Measurements from ENCODE around the gene GNG8.

GRCh38 chr19:46654621-46655152, 18.7 kb upstream of the GNG8 start:
- no peak for TF ChIP-seq BHLHE40 (IDR thresholded peaks at IDR 0.05; ENCODE audit: borderline replicate concordance)
- TF ChIP-seq FOXK2 (IDR thresholded peaks at IDR 0.05), result no peak
- no peak for TF ChIP-seq FOXA1 (IDR thresholded peaks at IDR 0.05)
- no peak for TF ChIP-seq SUZ12 (IDR thresholded peaks at IDR 0.05)
- no peak for TF ChIP-seq ZNF384 (IDR thresholded peaks at IDR 0.05)
- no peak for TF ChIP-seq CTBP1 (IDR thresholded peaks at IDR 0.05; ENCODE audit: borderline replicate concordance)
- TF ChIP-seq TARDBP (IDR thresholded peaks at IDR 0.05), result no peak
- TF ChIP-seq ELF4 (IDR thresholded peaks at IDR 0.05), result no peak
- TF ChIP-seq PKNOX1 (IDR thresholded peaks at IDR 0.05), result no peak
- TF ChIP-seq FOXM1 (IDR thresholded peaks at IDR 0.05; ENCODE audit: borderline replicate concordance), result no peak
- no peak for TF ChIP-seq NFRKB (IDR thresholded peaks at IDR 0.05)
- TF ChIP-seq LEF1 (IDR thresholded peaks at IDR 0.05; ENCODE audit: borderline replicate concordance), result no peak
